Astrocyte (in vitro differentiated cells and primary cell): Measurements from ENCODE around the gene DPF3. TPM values are rescaled to one million over a fixed set of nuclear protein-coding genes. Genes with fewer than 3 reads are reported as not detected.

Experiments
- DNase-seq: peaks from one replicate; pipeline ENCODE4 v3.0.0-alpha.2; 2010; ENCODE audit warnings: low read depth
- FAIRE-seq: peaks from 2 replicates; lab custom pipeline; 2011; peaks lifted over from hg19 to GRCh38; lab: Jason Lieb, UNC
- H2AFZ ChIP-seq: 2 replicates; pipeline ENCODE4 v1.6.0; 2012; ENCODE audit warnings: low read depth, low read length, inconsistent platforms
- H3K27ac ChIP-seq: 2 replicates; pipeline ENCODE4 v1.5.1; 2011; ENCODE audit warnings: low read depth, low read length, inconsistent platforms
- H3K27me3 ChIP-seq: 2 replicates; pipeline ENCODE4 v1.6.0; 2011; ENCODE audit warnings: low read length, inconsistent platforms; ENCODE audit not compliant: insufficient read depth
- H3K36me3 ChIP-seq: 2 replicates; pipeline ENCODE4 v1.5.1; 2011; ENCODE audit warnings: low read length, inconsistent platforms; ENCODE audit not compliant: insufficient read depth
- H3K4me1 ChIP-seq: 2 replicates; pipeline ENCODE4 v1.5.1; 2011; ENCODE audit warnings: low read length, inconsistent platforms; ENCODE audit not compliant: insufficient read depth
- H3K4me2 ChIP-seq: 2 replicates; pipeline ENCODE4 v1.6.0; 2012; ENCODE audit warnings: low read length, inconsistent platforms
- H3K4me3 ChIP-seq: 2 replicates; pipeline ENCODE4 v1.5.1; 2011; ENCODE audit warnings: low read depth, mild to moderate bottlenecking, low read length, inconsistent platforms; ENCODE audit not compliant: insufficient read depth
- H3K79me2 ChIP-seq: 2 replicates; pipeline ENCODE4 v1.6.0; 2012; ENCODE audit warnings: mild to moderate bottlenecking, low read length, inconsistent platforms; ENCODE audit not compliant: insufficient read depth
- H3K9ac ChIP-seq: 2 replicates; pipeline ENCODE4 v1.6.0; 2012; ENCODE audit warnings: mild to moderate bottlenecking, low read length, inconsistent platforms
- H3K9me3 ChIP-seq: 2 replicates; pipeline ENCODE4 v1.5.1; 2012; ENCODE audit warnings: low read depth, mild to moderate bottlenecking, low read length, inconsistent platforms; ENCODE audit not compliant: insufficient read depth
- H4K20me1 ChIP-seq: 2 replicates; pipeline ENCODE4 v1.6.0; 2012; ENCODE audit warnings: low read length, inconsistent platforms; ENCODE audit not compliant: insufficient read depth
- H3K27ac Mint-ChIP-seq: one replicate; pipeline ENCODE4 v1.8.0; 2021; ENCODE audit warnings: mild to moderate bottlenecking, mixed read lengths; ENCODE audit not compliant: unreplicated experiment
- H3K27me3 Mint-ChIP-seq: one replicate; pipeline ENCODE4 v1.8.0; 2021; ENCODE audit warnings: low read depth, mixed read lengths; ENCODE audit not compliant: unreplicated experiment
- H3K36me3 Mint-ChIP-seq: one replicate; pipeline ENCODE4 v1.8.0; 2021; ENCODE audit warnings: low read depth, mixed read lengths; ENCODE audit not compliant: unreplicated experiment
- H3K4me1 Mint-ChIP-seq: one replicate; pipeline ENCODE4 v1.8.0; 2021; ENCODE audit warnings: low read depth, mixed read lengths; ENCODE audit not compliant: unreplicated experiment
- H3K4me3 Mint-ChIP-seq: one replicate; pipeline ENCODE4 v1.8.0; 2021; ENCODE audit warnings: mild to moderate bottlenecking, moderate library complexity, mixed read lengths; ENCODE audit not compliant: unreplicated experiment
- H3K9me3 Mint-ChIP-seq: one replicate; pipeline ENCODE4 v1.8.0; 2021; ENCODE audit warnings: mild to moderate bottlenecking, mixed read lengths; ENCODE audit not compliant: unreplicated experiment
- EZH2 ChIP-seq: IDR thresholded peaks from 2 replicates; pipeline ENCODE4 v1.6.1; 2012; ENCODE audit warnings: mild to moderate bottlenecking, low read length, inconsistent platforms; ENCODE audit not compliant: insufficient read depth
- total RNA-seq: library from RNA; stranded (reverse); gene quantifications from 2 replicates; pipeline ENCODE4 v1.2.1, GENCODE V29; 2021
- TF ChIP-seq, protein P1 (sequence below): IDR thresholded peaks from 2 replicates; pipeline ENCODE4 v1.5.1; 2011; ENCODE audit warnings: low read depth, mild to moderate bottlenecking, inconsistent platforms, low read length, moderate library complexity; ENCODE audit not compliant: insufficient read depth

The DPF3 gene
- total RNA-seq, 1 donor from 2014 or later: 2.4 TPM

DNA sequence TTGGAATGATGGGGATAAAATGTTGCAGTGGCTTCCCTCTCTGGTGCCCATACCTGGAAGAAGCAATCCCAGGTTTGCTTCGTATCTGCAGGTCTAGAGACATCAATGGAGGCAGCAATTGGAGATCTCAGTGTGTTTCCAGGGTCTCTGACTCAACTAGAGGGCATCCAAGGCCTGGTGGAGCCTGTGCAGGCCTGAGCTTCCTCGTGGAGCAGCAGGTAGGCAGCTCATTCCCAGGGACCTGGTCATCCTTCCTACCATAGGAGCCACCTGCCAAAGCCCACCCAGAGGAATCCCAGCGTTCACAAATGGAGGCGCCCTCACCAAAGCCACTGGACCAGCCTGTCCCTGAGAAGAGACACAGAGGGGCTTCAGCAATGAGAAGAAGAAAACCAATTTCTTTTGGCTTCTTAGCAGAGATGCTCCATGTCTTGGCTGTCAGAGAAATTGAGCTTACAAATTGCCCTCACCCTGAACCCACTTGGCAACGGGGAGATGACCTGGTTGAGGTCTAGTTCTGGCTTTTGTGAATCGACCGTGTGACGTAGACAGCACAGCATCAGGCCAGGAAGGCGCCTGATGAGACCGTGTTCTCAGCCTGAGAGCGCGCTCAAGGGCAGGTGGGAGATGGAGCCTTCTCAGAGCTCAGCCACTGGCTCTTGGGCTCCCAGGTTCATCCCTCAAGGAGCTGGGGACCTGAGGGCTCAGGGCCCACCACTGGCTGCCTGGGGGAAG, 283.6 kb downstream of the DPF3 start:
- Histone ChIP-seq H3K27me3 (no peaks in the 10 kb centered on the region), H3K36me3 (no peaks in the 10 kb centered on the region), H3K4me2 (no peak overlapping the region), H3K27ac (peak overlapping the region; percentile 98), H3K4me3 (no peak overlapping the region), H3K4me1 (peaks cover 46% of the 10 kb centered on the region), H3K9ac (no peak overlapping the region), H3K79me2 (no peaks in the 10 kb centered on the region), H2AFZ (no peak overlapping the region), H4K20me1 (no peaks in the 10 kb centered on the region), H3K9me3 (no peaks in the 10 kb centered on the region)
- Mint-ChIP-seq H3K27me3 (no peaks in the 10 kb centered on the region), H3K4me1 (peaks cover 33% of the 10 kb centered on the region), H3K36me3 (no peaks in the 10 kb centered on the region), H3K4me3 (no peak overlapping the region), H3K9me3 (peaks cover 1% of the 10 kb centered on the region), H3K27ac (no peak overlapping the region)
- TF ChIP-seq, protein P1, sequence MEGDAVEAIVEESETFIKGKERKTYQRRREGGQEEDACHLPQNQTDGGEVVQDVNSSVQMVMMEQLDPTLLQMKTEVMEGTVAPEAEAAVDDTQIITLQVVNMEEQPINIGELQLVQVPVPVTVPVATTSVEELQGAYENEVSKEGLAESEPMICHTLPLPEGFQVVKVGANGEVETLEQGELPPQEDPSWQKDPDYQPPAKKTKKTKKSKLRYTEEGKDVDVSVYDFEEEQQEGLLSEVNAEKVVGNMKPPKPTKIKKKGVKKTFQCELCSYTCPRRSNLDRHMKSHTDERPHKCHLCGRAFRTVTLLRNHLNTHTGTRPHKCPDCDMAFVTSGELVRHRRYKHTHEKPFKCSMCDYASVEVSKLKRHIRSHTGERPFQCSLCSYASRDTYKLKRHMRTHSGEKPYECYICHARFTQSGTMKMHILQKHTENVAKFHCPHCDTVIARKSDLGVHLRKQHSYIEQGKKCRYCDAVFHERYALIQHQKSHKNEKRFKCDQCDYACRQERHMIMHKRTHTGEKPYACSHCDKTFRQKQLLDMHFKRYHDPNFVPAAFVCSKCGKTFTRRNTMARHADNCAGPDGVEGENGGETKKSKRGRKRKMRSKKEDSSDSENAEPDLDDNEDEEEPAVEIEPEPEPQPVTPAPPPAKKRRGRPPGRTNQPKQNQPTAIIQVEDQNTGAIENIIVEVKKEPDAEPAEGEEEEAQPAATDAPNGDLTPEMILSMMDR: no peak
- no peak for TF ChIP-seq EZH2
- FAIRE-seq (no peak), DNase-seq (no peak)

DNA sequence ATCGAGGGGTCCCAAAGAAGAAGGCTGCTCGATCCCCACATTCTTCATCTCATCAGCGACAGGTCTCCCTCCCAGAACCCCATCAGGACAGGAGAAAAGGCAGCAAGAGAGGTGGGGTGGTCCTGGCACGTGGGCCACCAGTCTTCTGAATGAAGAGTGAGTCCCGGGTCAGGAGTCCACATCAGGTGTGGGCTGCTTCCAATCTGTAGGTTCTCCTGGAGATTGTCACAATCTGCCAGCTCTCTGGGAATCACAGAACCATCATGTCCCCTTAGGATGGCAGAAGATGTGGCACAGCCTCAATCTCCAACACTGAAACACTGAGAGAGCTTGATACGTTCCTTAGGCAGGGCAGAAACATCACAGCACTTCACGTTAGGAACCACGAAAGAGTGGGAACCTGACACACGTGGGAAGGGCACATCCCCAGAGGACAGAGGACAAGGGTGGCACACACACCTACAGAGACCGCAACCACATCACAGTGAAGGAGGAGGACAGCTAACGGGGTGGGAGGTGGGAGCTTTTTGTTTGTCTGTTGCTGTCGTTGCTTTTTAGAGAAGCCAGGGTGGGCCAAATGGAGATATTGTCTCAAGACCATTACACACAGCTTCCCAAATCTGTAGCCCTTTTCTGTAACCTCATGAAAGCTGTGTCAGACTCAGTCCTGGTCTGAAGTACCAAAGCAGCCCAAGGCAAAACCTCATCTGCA, 284.5 kb downstream of the DPF3 start:
- Histone ChIP-seq H3K4me3 (peak overlapping the region; percentile 5), H4K20me1 (no peaks in the 10 kb centered on the region), H3K27me3 (no peaks in the 10 kb centered on the region), H3K9me3 (no peaks in the 10 kb centered on the region), H3K4me2 (peak overlapping the region; percentile 82), H2AFZ (peak overlapping the region; percentile 35), H3K9ac (peak overlapping the region; percentile 79), H3K27ac (peak overlapping the region; percentile 98), H3K4me1 (peaks cover 43% of the 10 kb centered on the region), H3K79me2 (no peaks in the 10 kb centered on the region), H3K36me3 (no peaks in the 10 kb centered on the region)
- no peaks in the 10 kb centered on the region for H3K27me3 Mint-ChIP-seq
- peaks cover 1% of the 10 kb centered on the region for H3K9me3 Mint-ChIP-seq
- no peaks in the 10 kb centered on the region for H3K36me3 Mint-ChIP-seq
- FAIRE-seq (no peak), DNase-seq (no peak)
- peak overlapping the region; percentile 84 for H3K27ac Mint-ChIP-seq
- H3K4me3 Mint-ChIP-seq: no peak overlapping the region
- TF ChIP-seq, protein P1: no peak
- TF ChIP-seq EZH2: no peak
- H3K4me1 Mint-ChIP-seq: peaks cover 32% of the 10 kb centered on the region
